HEK293 (cell line): ENCODE results near the gene GPATCH2.

Experiments used
- IKZF3 ChIP-seq: fragments of 450-650 bp; IDR thresholded peaks from 2 replicates; pipeline ENCODE4 v1.5.0; 2018; ENCODE audit warnings: missing biosample characterization, mild to moderate bottlenecking, missing genetic modification characterization, moderate library complexity
- SP2 ChIP-seq: fragments of 450-650 bp; formaldehyde crosslinking; IDR thresholded peaks from 2 replicates; pipeline ENCODE4 v1.5.1; 2016; ENCODE audit warnings: missing biosample characterization, missing genetic modification characterization
- ZNF202 ChIP-seq: fragments of 450-650 bp; formaldehyde crosslinking; IDR thresholded peaks from 2 replicates; pipeline ENCODE4 v1.5.1; 2016; ENCODE audit warnings: missing biosample characterization, missing genetic modification characterization, borderline replicate concordance
- ZNF24 ChIP-seq: fragments of 450-650 bp; formaldehyde crosslinking; IDR thresholded peaks from 2 replicates; pipeline ENCODE4 v1.5.1; 2016; ENCODE audit warnings: missing biosample characterization, missing genetic modification characterization
- ZNF830 ChIP-seq: fragments of 450-650 bp; IDR thresholded peaks from 2 replicates; pipeline ENCODE4 v1.5.0; 2018; ENCODE audit warnings: missing biosample characterization, missing genetic modification characterization, low read depth, mild to moderate bottlenecking, moderate library complexity

- no peak for TF ChIP-seq ZNF202 (tag by site-specific recombination)
- TF ChIP-seq SP2 (tag by site-specific recombination), result no peak
- no peak for TF ChIP-seq ZNF830
- no peak for TF ChIP-seq IKZF3 (tag by site-specific recombination)
- no peak for TF ChIP-seq ZNF24 (tag by site-specific recombination)
Measured at GRCh38 chr1:217626321-217626720, 4.6 kb downstream of the GPATCH2 start.
